ENCODE measurements around the gene TAPT1.
"Not testable (repeated sequence)": the region's sequence is repeated elsewhere in the genome, so short reads cannot be mapped to it uniquely, and the experiment has no call there.

The TAPT1 gene, protein sequence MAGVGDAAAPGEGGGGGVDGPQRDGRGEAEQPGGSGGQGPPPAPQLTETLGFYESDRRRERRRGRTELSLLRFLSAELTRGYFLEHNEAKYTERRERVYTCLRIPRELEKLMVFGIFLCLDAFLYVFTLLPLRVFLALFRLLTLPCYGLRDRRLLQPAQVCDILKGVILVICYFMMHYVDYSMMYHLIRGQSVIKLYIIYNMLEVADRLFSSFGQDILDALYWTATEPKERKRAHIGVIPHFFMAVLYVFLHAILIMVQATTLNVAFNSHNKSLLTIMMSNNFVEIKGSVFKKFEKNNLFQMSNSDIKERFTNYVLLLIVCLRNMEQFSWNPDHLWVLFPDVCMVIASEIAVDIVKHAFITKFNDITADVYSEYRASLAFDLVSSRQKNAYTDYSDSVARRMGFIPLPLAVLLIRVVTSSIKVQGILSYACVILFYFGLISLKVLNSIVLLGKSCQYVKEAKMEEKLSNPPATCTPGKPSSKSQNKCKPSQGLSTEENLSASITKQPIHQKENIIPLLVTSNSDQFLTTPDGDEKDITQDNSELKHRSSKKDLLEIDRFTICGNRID

DNA sequence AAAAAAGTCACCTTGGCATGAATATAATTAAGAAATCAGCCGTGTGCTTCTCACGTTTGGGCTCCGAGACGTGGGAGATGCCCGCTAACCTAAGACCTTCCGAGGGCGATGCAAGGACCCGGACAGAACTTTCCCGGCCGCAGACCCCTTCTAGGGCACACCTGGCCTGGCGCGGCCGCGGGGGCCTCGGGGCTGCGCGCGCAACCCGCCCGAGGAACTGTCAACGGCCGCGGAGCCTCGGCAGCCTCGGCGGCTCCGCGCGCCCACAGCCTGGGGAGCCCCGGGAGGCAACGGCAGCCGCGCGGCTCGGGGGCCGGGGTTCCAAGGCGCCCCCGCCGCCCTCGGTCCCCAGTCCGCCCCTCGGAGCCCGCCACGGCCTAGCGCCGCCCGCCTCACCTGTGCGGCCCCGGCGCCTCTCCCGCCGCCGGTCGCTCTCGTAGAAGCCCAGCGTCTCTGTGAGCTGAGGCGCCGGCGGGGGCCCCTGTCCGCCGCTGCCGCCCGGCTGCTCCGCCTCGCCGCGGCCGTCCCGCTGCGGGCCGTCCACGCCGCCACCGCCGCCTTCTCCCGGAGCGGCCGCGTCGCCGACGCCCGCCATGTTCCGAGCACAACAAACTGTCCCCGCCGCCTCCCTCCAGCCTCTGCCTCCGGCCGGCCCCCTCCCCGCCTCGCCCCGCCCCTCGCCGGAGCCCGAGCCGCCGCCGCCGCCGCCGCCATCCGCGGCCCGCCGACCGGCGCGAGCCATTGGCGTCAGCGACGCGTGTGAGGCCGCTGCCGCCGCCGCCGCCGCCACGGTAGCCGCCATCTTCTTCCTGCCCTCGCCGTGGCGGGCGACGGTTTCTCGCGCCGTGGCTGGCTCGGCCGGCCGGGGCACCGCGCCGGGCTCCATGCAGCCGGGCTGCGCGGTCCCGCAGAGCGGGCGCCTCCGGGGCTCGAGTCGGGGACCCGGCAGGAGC, at the start of gene TAPT1:
TSS of gene TAPT1 (minus strand) at position 609 of the 953 bp plus-strand sequence. CDS start at position 595, 14 bp downstream.
- peak; percentile 81 to 86 for DNase-seq

DNA sequence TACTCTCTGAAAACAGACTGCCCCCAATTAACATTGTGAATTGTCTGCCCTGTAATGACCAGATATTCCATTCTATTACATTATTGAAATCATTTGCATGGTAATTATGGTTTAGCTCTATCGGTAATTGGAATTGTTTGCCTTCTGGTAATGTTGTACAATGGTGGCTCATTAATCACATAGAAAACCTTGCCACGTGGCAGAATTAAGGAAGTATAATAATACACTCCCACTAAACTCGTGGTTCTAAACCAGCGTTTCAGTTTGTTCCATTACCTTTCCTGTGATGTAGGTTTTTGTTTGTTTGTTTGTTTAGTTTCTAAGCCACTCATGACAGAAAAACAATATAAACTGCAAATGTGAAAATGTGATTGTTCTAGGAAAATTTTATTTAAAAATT, 45.1 kb upstream of the TAPT1 start:
- no peak for DNase-seq

DNA sequence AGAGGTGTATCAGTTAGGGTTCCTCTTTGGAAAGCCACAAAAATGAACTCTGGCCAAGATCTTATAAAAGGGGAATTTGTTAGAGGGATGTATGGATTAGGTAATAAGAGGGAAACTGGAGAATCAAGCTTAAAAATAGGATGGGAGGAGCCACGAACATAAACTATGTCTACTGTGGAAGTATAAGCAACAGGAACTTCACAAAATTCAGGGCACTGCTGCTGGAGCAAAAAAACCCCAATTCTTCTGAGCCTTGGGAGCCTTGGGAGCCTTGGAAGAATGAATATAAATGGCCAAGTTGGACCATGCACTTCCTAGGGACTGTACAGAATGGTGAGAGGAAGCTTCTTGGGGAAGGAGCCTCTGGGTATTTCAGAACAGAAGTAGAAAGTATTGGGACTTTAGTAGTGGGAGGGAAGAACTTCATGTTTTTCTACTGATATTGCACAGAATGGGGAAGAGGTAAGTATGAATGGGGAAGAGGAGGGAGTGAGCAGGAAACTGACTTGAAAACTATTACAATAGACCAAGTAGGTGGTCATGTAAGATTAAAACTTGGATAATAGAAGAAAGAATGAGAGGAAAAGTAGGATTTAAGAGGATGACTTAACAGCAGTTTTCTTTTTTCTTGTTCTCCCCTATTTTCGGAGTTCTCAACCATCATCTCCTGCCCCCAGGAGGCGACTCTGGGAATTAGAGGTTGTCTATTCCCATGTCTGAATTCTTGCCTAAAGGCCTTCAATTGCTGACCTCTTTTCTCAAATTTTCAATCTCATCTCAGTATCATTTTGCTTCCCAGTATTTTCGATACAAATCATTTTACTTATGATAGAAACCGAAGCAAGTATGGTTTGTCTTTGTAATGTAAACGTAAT, 44.4 kb upstream of the TAPT1 start:
- DNase-seq, result no peak

DNA sequence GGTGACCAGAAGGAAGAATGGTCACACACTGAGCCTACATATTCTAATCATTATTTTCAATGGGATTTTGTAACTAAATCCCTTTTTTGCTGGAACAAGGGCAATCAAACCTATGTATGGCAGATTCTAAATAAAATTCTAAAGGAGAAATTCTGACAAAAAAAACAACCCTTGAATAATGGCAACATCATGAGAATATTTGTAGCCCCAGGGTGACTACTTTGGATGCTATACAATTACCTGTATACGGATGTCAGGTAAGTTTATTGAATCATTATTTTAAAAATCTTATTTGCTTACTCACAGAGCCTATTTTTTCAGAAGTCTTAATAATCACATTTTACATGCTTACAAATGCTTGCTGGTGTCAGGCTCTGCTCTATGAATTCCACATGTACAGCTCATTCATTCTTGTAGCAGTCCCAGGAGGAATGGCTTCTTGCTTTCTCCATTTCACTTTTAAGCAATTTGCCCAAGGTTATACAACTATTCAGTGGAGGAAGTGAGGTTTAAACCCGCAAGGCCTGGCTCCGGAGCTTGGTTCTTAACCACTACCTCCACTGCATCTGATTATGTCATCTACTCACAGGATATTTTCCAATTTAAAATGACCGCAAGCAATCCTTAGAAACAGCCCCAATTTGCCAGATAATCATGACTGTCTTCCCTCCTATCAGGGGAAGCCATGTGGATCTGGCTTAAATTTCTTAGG, 43.6 kb upstream of the TAPT1 start:
- not testable (repeated sequence) for DNase-seq

DNA sequence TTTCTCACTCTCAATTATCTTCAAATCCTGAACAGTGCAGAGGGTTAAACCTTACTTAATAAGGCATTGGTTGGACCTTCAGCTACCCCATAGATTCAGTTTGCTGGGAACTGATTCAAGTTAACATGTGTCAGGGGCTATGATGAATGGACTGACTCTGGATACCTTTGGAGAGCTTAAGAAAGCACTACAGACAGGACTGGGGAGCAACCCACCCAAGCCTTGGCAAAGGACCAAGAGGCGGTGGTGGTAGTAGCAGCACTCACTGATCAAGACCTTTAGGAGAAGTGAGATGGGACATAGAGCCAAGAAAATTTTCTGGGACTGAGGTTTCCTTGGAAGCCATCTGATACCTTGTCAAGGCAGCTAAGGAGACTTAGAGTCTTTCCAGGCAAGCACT, 43.0 kb upstream of the TAPT1 start:
- DNase-seq, result peak in 1 of 2 donors; percentile 3

DNA sequence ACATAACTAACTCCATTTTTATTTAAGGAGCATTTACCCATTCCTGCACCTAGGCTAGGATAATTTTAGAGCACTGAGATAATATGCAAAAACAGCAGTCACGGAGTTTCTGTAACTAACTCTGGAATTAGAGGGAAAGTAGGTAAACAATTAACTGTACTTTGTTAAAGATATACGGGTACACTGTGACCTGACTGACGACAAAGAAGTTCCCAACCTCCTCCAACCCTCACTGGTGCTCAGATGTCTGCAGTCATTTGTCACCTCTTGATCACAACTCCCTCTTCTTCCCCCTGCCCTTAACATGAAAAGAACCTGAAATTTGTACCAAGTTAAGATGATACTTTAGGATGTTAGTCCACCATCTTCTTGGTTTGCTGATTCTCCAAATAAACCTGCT, 42.0 kb upstream of the TAPT1 start:
- no peak for DNase-seq

DNA sequence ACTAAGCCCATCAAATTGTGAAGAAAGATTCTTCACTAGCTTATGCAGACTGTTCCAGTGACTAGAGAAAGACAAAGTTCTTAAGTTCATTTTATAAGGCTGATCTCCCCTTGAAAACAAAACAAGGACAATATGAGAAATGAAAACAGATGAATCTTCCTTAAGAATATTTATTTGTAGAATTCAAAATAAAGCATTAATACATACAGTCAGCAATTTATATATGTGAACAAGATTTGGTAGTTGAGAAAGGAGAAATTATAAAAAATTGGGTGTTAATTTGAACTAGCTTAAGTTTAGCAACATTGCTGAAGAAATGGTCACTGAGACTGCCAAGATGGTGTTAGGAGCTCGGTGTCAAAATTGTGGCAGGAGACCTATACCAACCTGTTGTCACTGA, 41.4 kb upstream of the TAPT1 start:
- DNase-seq, result no peak

DNA sequence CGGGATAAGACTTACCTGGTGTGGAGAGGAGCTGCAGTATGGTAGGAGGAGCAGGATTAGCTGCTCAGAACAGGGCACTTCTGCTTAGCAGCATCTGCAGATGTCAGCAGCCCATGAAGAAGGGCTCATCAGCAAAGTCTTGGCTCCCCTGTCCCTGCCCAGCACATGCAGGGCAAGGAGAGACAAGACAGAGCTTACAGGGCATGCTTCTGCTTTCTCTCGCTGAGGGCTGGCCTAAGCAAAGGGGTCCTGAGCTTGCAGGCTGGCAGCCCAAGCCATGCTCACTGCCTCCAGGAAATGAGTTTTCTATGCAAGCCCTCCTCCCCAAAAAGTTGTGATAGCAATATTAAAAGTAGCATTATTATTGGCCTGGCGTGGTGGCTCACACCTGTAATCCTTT, 39.5 kb upstream of the TAPT1 start:
- DNase-seq, result no peak

DNA sequence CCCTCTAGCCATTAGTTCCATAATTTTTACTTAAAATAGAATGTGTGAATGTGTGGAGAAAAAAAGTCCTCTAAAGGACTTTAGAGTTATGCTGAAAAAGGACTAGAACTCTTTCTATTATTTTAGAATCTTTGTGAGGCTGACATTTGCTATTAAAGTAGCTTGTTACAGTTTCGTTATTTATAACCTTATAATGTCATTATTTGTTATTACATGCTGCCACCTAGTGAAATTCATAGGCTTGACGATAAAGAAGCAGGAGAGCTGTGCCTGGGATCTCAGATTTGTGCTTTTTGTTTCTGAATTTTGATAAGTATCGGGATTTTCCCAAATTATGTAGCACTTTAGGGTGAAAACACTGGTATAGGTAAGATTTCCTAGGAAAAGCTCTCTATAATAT, 38.5 kb upstream of the TAPT1 start:
- DNase-seq, result peak in 1 of 2 donors; percentile 53

DNA sequence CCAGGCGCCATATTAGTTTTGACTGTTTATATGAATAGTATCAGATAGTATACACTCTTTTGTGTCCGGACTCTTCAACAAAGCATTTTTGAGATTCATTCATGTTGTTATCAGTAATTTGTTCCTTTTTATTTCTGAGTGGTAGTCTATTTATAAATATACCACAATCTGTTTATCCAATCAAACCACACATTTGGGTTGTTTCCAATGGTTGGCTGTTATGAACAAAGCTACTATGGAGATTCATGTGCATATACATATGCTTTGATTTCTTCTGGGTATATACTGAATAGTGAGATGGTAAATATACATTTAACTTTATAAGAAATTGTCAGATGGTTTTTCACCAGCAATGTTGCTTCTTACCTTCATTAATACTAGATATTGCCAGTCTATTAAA, 36.8 kb upstream of the TAPT1 start:
- DNase-seq, result no peak

DNA sequence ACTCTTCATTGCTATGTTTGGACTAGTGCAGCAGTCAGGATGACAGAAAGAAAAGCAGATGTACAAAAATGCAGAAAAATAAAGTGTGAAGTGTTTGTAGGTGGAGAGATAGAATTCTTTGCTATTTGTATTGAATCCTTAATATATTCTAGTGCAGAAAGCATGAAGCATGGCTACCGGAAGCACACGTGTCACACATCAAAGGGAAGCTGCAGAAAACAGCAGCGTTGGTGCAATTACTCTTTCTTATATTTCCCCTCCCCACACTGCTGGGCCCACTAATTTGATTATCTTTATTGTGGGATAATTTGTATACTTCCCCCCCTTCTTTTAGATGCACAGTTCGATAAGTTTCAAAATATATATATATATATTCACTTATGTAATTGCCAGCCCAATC, 35.9 kb upstream of the TAPT1 start:
- no peak for DNase-seq

DNA sequence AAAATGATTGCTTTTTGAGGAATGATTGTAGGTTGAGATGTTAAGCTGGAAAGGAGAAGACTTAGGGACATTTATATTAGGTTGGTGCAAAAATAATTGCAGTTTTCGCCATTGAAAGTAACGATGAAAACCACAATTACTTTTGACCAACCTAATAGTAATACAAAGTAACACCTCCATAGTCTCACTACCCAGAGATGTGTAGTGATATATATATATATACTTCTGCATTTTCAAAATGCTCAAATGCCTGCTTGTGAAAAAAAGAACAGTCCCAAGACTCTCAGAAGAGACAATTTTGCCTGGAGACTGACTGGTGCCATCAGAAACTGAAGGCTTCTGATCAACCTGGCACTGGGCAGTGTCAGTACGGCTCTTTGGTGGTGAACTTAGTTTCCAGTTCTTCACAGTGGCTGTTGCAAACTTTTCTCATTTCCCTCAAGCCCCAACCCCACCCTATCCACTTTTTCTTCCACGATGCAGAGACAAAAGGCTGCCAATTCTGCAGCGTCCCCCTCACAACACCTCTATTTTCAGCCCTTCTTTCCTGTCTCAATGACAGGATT, 35.1 kb upstream of the TAPT1 start:
- no peak for DNase-seq

DNA sequence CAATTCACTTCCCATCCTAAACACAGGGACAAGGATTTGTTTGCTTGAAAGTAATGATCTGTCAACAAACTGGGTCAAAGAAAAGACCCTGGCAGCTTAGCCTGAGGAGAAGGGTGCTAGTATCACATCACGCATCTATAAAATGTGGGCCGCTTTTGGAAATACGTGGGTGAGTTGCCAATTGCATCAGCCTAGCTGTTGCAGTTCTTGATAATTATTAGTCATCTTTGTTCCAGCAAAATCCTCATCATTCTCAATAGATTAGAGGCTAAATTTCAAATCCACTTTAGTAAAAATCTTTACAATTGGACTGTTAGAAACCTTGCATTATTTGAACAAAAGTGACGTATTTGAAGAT, 33.6 kb upstream of the TAPT1 start:
- DNase-seq, result no peak

DNA sequence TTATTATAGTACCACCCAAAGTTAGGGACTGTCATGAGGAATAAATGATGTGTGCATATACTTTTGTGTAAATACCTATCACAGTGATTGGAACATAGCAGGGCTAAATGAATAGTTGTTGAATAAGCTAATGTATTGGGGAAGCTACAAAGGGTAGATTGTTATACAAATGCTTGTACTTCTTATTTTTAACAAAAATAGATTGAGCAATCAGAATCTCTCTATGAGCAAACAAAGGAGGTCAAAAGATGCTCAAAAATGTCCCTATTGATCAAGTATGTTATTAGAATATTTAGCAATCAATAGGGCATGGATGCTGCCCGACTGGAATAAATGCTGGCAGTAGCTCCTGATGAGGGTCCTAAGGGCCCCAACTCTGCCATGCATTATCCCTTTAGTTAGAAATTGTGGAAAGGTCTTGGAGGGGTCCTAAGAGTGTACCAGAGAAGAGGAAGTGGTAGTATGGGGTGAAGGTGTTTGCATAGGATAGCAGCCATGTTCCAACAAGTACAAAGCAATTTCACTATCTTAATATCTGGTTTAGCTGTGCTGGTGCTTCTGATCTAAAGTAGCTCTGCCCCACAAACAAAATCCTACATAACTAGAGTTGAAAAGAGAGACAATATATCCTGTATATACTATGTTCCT, 33.1 kb upstream of the TAPT1 start:
- no peak for DNase-seq

DNA sequence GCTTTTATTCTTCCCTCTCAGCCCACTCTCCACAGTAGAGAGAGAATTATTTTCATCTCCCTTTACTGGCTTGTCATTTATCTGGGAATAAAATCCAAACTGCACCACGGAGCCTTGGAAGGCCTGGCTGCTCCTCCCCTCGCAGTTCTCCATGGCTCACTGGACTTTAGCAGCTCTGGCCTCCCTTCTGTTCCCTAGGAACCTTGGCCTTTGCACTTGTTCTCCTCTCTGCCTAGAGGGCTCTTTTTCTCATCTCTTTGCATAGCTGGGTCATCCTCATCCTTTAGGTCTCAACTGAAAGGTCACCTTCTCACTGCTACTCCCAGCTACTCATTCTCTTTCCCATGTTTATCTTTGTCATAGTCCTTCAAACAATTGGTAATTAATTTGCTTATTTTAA, 31.3 kb upstream of the TAPT1 start:
- no peak for DNase-seq

DNA sequence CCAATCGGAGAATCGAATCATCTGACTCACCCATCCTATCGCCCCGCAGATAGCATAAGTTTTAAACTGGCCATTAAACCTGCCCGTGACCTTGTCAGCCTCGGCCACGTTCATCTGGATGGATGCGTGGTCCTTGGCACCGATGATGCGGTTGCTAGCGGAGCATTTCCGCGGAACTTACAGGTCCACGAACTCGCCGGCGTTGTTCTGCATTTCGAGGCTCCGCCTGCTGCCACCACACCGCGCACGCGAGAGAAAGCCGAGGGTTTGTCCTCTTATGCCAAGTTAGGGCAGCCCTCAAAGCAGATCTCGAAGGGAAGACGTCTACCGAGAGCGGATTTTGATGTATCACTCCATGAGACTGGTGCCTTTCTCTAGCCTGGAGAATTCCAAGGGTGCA, 30.1 kb upstream of the TAPT1 start:
- no peak for DNase-seq

DNA sequence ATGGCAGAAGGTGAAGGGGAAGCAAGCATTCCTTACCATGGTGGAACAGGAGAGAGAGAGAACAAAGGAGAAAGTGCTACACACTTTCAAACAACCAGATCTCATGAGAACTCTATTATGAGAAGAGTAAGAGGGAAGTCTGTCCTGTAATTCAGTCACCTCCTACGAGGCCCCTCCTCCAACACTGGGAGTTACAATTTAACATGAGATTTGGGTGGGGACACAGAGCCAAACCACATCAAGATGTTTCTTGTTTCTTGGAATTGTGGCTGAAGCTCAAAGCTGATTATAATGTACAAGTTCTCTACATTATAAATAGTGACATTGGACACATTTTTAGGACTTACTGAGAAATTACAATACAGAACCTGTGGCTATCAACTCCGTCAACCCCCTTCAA, 29.5 kb upstream of the TAPT1 start:
- no peak for DNase-seq

DNA sequence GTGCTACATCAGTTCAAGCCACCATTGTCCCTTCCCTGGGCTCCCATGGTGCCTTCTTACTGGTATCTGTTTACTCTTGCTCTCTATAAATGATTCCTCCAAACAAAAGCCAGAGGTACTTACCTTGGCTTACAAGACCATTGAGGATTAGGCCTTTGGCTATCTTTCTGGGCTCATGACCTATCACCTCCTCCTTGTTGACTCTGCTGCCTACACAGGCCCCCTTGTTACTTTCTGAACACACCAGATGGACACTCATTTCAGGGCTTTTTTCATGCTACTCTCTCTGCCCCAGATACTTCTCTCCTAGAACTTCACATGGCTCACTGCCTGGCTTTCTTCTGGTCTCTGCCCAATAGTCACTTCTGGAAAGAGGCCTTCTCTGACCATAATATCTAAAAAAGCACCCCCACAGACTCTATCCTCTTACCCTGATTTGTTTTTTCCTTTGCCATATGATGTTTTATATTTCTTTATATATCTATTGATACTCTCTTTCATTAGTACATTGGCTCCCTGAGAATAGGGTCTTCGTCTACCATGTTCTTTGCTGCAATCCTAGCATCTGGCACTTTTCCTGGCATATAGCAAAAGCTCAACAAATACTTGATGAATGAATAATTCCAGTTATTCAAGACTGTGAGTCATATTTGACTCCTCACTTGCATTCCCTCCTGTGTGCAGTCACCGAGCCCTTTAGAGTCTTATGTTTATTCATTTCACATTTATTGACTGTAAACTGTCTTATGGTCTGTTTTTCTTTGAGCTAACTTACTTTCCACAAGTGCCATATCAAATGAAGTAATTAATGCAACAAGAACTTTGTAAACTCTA, 27.1 kb upstream of the TAPT1 start:
- DNase-seq, result no peak

DNA sequence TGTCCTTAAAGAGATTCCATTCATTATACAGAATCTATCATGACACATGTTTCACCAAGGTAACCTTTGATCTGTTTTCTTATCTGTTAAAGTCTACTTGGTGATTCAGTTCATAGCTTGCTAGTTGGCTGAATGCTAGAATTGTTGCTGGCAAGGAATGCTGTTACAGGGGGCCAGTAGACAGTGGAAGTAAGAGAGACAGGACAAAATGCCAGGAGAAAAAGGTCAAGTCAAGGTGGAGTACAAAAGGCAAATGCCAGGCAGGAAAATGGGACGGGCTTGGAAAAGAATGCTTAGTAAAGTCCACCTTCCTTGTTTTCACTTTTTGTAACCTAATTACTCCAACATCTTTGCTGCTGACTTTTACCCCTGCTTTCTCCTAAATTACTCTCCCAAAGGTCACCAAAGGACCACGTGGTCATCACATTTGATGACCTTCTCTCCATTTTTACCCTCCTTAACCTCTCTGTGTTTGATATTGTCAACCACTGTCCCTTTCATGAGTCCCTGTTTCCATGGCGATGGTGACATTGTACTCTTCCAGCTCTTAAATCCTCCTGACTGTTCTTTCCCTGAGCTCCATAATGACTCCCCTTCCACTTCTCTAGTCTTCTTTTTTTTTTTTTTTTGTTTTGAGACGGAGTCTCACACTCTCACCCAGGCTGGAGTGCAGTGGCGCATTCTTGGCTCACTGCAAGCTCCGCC, 24.5 kb upstream of the TAPT1 start:
- DNase-seq, result no peak

DNA sequence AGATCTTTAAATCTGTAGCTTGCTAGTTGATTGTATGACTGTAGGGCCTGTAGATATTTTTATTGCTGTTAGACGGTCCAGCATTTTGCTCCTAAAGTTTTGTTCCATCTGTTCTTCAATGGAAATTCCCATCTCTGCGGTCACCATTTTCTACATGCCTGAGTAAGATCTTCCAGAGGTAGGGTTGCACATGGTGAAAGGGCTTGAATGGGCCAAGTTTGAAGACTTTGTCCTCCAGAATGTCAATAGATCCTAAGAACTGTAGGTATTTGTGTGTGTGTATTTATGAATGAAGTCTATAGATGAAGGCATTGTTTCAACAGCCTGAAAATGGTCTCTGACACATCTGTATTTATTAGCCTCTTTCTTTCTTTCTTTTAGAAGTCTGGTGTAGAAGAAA, 22.3 kb upstream of the TAPT1 start:
- DNase-seq, result no peak

Data from CD4-positive, alpha-beta T cell treated with Interleukin-1 beta for 1 hour (primary cell).